ENCODE results near the gene TUBGCP2. TPM values are rescaled to one million over a fixed set of nuclear protein-coding genes. Genes with fewer than 3 reads are reported as not detected.

TUBGCP2 gene
- total RNA-seq, 4 donors from 2014 or later, result 26.8 to 61.9 (median 44.4) TPM

- Histone ChIP-seq H3K27ac (no peak overlapping the region), H3K4me3 (no peak overlapping the region)
Observed at GRCh38 chr10:133274751-133275683, 33.7 kb downstream of the TUBGCP2 start.

DNA sequence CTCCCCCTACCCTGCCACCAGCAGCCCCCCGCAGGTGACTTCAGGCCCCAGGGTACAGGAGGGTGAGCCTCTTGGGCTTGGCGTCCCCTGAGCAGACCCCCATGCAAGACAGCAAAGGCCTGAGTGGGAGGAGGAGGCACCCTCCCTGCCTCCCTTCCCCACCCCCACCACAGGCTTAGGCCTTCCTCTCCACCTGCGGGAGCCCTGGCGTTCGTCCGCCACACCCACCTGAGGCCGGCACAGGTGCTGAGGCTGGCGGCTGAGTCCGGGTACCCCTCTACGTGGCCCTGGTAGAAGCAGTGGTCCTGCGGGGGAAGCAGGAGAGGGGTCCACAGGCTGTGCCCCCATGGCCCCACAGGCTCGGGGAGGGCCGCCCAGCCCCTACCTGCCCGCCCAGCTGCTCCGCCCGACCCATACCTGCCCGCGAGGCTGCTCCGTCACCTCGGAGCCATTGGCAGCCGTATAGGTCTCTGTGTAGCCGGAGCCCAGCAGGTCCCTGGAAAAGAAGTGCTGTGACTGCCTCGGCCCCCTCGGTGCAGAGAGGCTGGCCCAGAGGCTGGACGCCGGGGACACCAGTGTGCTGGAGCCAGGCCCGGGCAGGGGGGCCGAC lies 35.0 kb downstream of the TUBGCP2 start:
- TF ChIP-seq, protein P1, sequence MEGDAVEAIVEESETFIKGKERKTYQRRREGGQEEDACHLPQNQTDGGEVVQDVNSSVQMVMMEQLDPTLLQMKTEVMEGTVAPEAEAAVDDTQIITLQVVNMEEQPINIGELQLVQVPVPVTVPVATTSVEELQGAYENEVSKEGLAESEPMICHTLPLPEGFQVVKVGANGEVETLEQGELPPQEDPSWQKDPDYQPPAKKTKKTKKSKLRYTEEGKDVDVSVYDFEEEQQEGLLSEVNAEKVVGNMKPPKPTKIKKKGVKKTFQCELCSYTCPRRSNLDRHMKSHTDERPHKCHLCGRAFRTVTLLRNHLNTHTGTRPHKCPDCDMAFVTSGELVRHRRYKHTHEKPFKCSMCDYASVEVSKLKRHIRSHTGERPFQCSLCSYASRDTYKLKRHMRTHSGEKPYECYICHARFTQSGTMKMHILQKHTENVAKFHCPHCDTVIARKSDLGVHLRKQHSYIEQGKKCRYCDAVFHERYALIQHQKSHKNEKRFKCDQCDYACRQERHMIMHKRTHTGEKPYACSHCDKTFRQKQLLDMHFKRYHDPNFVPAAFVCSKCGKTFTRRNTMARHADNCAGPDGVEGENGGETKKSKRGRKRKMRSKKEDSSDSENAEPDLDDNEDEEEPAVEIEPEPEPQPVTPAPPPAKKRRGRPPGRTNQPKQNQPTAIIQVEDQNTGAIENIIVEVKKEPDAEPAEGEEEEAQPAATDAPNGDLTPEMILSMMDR (IDR thresholded peaks at IDR 0.05), result no peak
- TF ChIP-seq POLR2A (IDR thresholded peaks at IDR 0.05), result no peak
- H3K4me1 ChIP-seq, result peaks cover 0 to 7% of the 10 kb centered on the region in 2 donors
- no peak overlapping the region for H3K27ac ChIP-seq
- H3K27me3 ChIP-seq, result no peaks in the 10 kb centered on the region
- no peak for DNase-seq
- no peaks in the 10 kb centered on the region for H3K9me3 ChIP-seq
- intact Hi-C loops (cut with DNase I; ENCODE audit: low total_unique reads), result no loop called here
- H3K4me3 ChIP-seq, result no peak overlapping the region
- H3K36me3 ChIP-seq, result no peaks in the 10 kb centered on the region

More at GRCh38 chr10:133274751-133275683, 33.7 kb downstream of the TUBGCP2 start:
- Histone ChIP-seq H3K36me3 (no peaks in the 10 kb centered on the region), H3K4me1 (peaks cover 0 to 7% of the 10 kb centered on the region in 2 donors), H3K9me3 (no peaks in the 10 kb centered on the region), H3K27me3 (no peaks in the 10 kb centered on the region)
- TF ChIP-seq, protein P1 (IDR thresholded peaks at IDR 0.05), result no peak
- no peak for TF ChIP-seq POLR2A (IDR thresholded peaks at IDR 0.05)
- intact Hi-C loops (cut with DNase I; ENCODE audit: low total_unique reads), result no loop called here
- no peak for DNase-seq

- intact Hi-C loops (cut with DNase I; ENCODE audit: low total_unique reads), result no loop called here
- Histone ChIP-seq H3K27ac (no peak overlapping the region), H3K4me3 (no peak overlapping the region), H3K27me3 (no peaks in the 10 kb centered on the region), H3K9me3 (no peaks in the 10 kb centered on the region), H3K36me3 (no peaks in the 10 kb centered on the region), H3K4me1 (peaks cover 0 to 7% of the 10 kb centered on the region in 2 donors)
- TF ChIP-seq, protein P1 (IDR thresholded peaks at IDR 0.05), result no peak
- TF ChIP-seq POLR2A (IDR thresholded peaks at IDR 0.05), result no peak
- no peak for DNase-seq
Observed at GRCh38 chr10:133272964-133273420, 35.7 kb downstream of the TUBGCP2 start.

DNA sequence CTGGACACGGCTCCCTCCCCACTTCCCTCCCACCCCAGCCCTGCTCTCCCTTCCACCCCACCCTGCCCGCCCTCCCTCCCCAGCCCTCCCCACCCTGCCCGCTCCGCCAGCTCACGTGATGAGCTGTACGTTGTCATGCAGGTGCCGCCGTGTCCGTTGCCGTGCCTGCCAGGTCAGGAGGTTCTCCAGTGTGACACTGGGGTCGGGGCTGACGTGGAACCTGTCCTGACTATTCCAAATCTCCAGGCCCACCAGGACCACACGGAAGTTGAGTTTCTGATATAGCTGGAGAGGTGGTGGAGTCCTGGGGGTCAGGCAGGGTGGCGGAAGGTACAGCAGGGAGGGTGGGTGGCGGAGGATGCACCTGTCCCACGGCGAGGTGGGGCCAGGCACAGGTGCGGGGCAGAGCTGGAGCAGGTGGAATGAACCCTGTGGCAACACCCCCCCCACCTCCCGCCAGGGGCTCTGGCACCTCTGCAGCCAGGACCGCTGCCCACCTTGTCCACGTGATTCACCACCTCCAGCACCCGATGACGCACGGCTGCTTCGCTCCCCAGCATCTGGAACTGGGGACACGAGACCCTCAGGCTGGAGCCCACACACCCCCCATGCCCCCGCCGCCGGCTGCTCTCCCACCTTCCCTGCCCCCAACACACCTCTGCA lies 36.2 kb downstream of the TUBGCP2 start:
- Histone ChIP-seq H3K36me3 (no peaks in the 10 kb centered on the region), H3K9me3 (no peaks in the 10 kb centered on the region), H3K4me3 (no peak overlapping the region), H3K27me3 (no peaks in the 10 kb centered on the region), H3K4me1 (peaks cover 0 to 7% of the 10 kb centered on the region in 2 donors), H3K27ac (no peak overlapping the region)
- no peak for DNase-seq
- intact Hi-C loops (cut with DNase I; ENCODE audit: low total_unique reads), result no loop called here
- TF ChIP-seq, protein P1 (IDR thresholded peaks at IDR 0.05), result no peak
- TF ChIP-seq POLR2A (IDR thresholded peaks at IDR 0.05), result no peak
